Measurements from ENCODE around the gene ELAVL1.
"Not testable (repeated sequence)": the region's sequence is repeated elsewhere in the genome, so short reads cannot be mapped to it uniquely, and the experiment has no call there.

ELAVL1 gene

GRCh38 chr19:7941895-7942596 lies 63.4 kb downstream of the ELAVL1 start:
- no peak for DNase-seq (ENCODE audit: low spot score)
- no peak for FAIRE-seq

- DNase-seq (ENCODE audit: low spot score) = no peak
- FAIRE-seq = no peak
Observed at GRCh38 chr19:7940841-7941240, 64.6 kb downstream of the ELAVL1 start.

DNA sequence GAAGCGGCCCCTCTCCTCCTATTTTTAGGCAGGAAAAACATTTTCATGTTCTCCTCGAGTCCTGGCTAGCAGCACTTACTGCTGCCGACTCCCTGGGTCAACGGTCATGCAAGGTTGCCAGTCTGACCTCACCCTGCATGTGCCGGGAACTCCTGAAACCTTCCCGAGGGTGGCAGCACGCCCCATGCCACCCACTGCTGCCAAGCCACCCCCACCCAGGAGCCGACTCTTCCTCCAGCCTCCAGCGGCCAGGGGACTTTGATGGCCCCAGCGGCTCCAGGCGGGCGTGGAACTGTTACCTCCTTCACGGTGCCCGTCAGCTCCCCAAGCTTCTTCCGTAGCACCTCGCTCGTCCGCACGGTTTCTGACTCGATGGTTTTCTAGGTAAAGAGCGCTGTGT lies 70.7 kb downstream of the ELAVL1 start:
- no peak for DNase-seq (ENCODE audit: low spot score)
- no peak for FAIRE-seq

GRCh38 chr19:7933828-7934725 lies 71.4 kb downstream of the ELAVL1 start:
- FAIRE-seq = no peak

GRCh38 chr19:7933411-7933810 lies 72.0 kb downstream of the ELAVL1 start:
- FAIRE-seq (no peak), DNase-seq (ENCODE audit: low spot score) (no peak)

More at GRCh38 chr19:7933828-7934725, 71.4 kb downstream of the ELAVL1 start:
- no peak for DNase-seq (ENCODE audit: low spot score)

DNA sequence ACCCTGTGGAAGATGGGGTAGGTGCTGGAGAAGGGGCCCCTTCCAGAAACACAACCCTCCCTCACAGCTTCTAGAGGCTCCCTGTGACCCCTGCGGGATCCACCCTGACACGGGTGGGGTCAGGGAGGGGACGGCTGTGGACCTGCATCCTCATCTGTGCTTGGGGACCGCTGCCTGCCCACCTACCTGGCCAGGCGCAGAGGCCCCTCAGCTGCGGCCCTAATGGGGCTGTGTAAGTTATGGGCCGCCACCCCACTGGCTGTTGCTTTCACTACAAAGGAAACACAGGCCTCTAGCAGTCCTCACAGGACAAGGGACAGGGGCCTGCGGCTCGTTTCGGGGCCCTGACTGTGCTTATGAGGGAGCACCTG lies 72.5 kb downstream of the ELAVL1 start:
- DNase-seq (ENCODE audit: low spot score) (no peak), FAIRE-seq (no peak)

DNA sequence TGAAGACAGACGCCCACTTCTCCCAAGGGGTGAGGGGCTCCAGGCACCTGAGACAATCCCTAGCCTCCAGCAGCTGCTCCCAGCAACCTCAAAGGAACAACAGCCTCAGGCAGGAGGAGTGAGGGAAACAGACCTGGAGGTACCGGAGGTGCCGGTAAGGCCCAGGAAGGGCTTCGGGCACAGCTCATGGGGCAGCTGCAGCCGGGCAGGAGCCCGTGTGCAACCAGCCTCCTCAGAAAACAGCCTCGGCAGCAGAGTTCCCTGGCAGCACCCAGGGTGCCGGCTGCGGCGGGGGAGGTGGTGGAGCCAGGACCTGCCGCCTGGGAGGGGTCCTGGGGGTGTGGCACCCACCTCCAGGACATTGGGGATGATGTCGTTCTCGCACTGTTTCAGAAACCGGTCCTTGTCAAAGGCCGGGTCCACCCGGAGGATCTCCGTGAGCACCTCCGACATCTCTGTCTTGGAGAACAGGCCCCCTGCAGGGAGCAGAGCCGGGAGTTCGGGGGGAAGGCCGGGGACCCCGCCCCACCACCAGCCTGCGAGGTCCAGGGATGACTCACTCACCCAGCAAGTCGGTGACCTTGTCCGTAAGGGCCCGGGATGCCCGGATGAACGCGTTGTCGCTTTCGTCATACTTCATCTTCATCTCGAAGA lies 73.0 kb downstream of the ELAVL1 start:
- no peak for FAIRE-seq
- DNase-seq (ENCODE audit: low spot score) = no peak

GRCh38 chr19:7931221-7932061 lies 74.0 kb downstream of the ELAVL1 start:
- DNase-seq (ENCODE audit: low spot score) (no peak), FAIRE-seq (no peak)

DNA sequence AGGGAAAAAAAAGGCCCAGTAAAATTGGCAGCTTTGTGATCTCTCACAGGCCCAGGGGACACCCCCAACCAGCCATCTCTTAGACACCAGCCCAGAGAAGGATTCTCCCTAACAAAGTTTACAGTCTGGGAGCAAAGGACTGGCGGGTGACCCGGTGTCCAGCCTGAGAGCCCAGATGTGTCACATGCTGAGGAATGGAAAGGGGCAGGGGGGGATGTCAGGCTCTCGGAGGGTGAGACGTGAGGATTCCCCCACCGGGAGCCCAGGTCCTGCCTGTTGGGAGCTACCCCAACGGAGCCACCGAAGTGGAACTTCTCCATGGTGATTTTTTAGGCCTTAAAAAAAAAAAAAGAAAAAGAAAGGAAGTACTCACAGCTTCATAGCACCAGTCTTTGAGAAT lies 74.7 kb downstream of the ELAVL1 start:
- no peak for FAIRE-seq
- no peak for DNase-seq (ENCODE audit: low spot score)

DNA sequence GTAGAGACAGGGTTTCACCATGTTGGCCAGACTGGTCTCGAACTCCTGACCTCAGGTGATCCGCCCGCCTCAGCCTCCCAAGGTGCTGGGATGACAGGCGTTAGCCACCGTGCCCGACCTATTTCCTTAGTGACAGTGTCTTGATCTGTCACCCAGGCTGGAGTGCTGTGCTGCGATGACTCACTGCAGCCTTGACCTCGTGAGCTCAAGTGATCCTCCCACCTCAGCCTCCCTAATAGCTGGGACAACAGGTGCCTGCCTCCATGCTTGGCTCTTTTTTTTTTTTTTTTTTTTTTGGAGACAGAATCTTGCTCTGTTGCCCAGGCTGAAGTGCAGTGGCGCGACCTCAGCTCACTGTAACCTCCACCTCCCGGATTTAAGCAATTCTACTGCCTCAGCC lies 75.4 kb downstream of the ELAVL1 start:
- not testable (repeated sequence) for DNase-seq (ENCODE audit: low spot score); FAIRE-seq

GRCh38 chr19:7928741-7929701 lies 76.4 kb downstream of the ELAVL1 start:
- FAIRE-seq (no peak), DNase-seq (ENCODE audit: low spot score) (peak; percentile 52)

DNA sequence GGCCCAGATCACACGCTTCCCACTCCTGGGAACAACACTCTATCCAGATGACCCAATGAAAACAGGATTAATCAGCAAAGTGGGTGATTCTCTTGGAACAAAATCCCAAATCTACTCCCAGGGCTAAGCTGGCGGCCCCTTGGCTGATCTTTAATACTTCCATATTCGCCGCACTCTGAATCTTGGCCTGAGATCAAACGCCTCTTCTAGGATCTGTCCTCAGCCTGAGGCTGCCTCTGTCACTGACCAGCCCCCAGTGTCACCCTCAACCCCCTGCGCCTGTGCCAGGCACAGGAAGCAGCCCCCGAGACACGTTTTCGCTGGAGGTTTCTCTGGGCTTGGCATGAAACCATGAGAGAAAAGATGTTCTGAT lies 77.1 kb downstream of the ELAVL1 start:
- FAIRE-seq (no peak), DNase-seq (ENCODE audit: low spot score) (no peak)

DNA sequence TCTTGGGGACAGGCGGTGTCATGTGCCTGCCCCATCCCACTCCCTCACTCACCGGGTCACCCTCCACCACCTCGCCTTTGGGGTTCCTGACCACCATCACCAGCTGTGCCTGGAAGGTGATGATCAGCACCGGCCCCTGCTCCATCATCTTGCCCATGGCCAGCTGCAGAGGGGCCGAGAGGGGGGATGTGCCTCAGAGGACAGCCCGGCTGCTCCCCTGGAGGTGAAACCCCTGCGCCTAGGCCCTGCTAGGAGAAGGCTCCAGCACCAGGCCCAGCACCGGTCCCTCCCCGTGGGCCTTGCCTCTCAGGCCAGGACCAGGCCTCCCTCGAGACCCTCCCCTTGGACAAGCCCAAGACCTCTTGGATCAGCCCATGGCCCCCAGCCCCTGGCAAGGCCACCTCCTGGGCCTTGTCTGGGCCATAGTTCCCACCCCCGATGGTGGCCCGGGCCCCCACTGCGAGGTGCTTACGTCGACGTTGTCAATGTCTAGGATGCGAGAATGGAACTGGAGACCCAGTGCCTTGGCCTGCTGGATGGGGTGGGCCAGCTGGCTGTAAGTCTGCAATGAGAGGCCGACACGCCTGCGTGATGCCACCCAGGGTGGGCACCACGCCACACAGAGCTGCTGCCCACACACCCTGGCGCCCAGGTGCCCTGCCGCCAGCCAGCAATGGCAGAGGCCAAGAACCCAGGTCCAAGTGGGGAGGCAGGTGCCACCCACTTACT lies 77.7 kb downstream of the ELAVL1 start:
- DNase-seq (ENCODE audit: low spot score) = no peak
- no peak for FAIRE-seq

- DNase-seq (ENCODE audit: low spot score) = no peak
- no peak for FAIRE-seq
Observed at GRCh38 chr19:7926727-7927604, 78.5 kb downstream of the ELAVL1 start.

DNA sequence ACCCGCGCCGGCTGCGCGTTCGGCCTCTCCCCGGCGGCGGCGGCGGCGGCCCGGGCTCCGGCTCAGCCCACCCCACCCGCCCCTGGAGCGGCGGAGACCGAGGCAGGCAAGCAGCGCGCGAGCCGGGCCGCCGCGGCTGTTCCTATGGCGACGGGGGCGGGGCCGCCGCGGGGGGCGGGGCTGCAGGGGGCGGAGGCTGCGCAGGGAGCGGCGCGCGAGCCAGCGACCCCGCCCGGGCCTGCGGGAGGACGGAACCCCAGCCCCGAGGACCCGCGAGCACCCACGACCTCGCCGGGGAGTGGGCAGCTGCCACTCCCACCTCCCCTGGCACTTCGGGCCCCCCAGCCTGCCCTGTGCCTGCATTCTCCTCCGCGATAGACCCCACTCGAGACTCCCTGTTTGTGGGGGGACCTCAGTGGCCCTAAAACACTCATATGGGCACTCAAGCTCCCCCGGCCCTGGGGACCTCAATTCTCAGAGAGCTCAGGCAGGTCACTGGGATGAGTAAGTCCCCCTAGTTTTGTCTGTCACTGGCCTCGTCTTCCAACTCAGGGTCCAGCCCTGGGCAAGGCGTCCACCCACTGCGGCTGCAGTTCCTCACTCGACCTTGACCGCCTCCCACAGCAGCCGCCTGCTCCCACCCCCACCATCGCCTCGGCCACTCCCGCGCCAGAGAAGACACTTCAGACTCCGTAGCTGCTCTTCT lies 79.3 kb downstream of the ELAVL1 start, which contains the start of gene CTXN1:
TSS of gene CTXN1 (minus strand) at position 115 of the 706 bp plus-strand sequence. CDS start 597 bp downstream, outside the sequence.
- DNase-seq (ENCODE audit: low spot score) = peak; percentile 79
- FAIRE-seq = no peak

DNA sequence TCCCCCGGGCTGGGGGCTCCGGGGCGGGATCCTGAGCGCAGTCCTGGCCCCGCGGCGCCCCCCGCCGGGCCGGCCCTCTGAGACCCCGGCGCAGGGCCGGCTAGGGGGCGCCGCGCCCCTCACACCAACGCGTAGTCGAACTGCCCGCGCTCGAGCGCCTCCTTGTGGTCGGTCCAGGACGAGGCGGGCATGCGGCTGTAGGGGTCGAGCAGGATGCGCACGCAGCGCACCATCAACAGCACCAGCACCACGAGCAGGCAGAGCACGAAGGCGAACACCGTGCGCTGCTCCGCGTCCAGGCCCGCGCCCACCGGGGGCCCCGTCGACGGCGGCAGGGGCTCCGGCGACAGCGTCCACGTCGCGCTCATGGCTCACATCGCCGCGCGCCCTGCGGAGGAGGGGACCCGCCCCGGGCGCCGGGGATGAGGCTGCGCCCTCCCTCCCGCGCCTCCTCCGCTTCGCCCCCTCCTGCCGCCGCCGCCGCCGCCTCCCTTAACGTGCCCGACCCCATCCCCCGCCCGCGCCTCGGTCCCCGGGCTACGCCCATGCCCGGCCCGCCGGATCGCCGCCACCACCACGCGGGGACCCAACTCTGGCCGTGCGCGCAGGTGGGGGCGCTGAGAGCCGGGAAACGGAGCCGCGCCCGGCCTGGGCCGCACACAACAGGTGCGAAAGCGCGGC lies 80.1 kb downstream of the ELAVL1 start:
- DNase-seq (ENCODE audit: low spot score) (peak; percentile 76), FAIRE-seq (peak; percentile 88)

- DNase-seq (ENCODE audit: low spot score) = no peak
- no peak for FAIRE-seq
Observed at GRCh38 chr19:7924651-7925170, 80.7 kb downstream of the ELAVL1 start.

All from urothelium cell line (cell line).